B cell (primary cell): ENCODE measurements around the gene PDHB. TPM values are rescaled to one million over a fixed set of nuclear protein-coding genes. Genes with fewer than 3 reads are reported as not detected.

Experiments
- ATAC-seq: fragments of 200-7000 bp; cut with Tn5 transposase; one replicate; pipeline ENCODE4 v1.10.0; 2021; ENCODE audit warnings: low read depth, mild to moderate bottlenecking, moderate number of reproducible peaks, moderate library complexity
- CTCF ChIA-PET: fragments of 350-600 bp; sonication (Branson Sonifier 250); formaldehyde crosslinking; loops from one replicate; lab custom pipeline; 2021; ENCODE audit warnings: antibody characterized with exemption, inconsistent platforms; lab: Charles Lee
- POLR2A ChIA-PET: fragments of 350-600 bp; sonication (Branson Sonifier 250); formaldehyde crosslinking; loops from one replicate; lab custom pipeline; 2021; ENCODE audit warnings: antibody characterized with exemption; lab: Charles Lee
- DNase-seq: peaks from one replicate; pipeline ENCODE4 v3.0.0; 2013
- H2AFZ ChIP-seq: 2 replicates; pipeline ENCODE4 v1.6.1; 2012; ENCODE audit warnings: mild to moderate bottlenecking, low read depth, low read length; ENCODE audit not compliant: insufficient read depth, poor library complexity, severe bottlenecking
- H3K27ac ChIP-seq, 2 donors: 1 replicate in 1 of 2; 2 replicates in 1 of 2; pipeline ENCODE4 v1.5.1; 2012 to 2013; ENCODE audit warnings: low read length in 2 of 2, mild to moderate bottlenecking in 2 of 2, moderate library complexity in 1 of 2
- H3K27me3 ChIP-seq, 4 experiments: fragments of 200-600 bp in 1 of 4; sonication (generic) in 1 of 4; replicated peaks in 1 of 4; 1 replicate in 2 of 4; 2 replicates in 2 of 4; pipeline versions ENCODE4 v1.6.1 to v1.7.0; 2013 to 2016; ENCODE audit warnings: low read length in 3 of 4, mild to moderate bottlenecking in 2 of 4, mixed read lengths in 1 of 4, moderate library complexity in 1 of 4; ENCODE audit not compliant: insufficient read depth in 4 of 4, control insufficient read depth in 3 of 4; ENCODE audit errors: control extremely low read depth in 1 of 4
- H3K36me3 ChIP-seq, 2 experiments: replicated peaks in 1 of 2; 1 replicate in 1 of 2; 2 replicates in 1 of 2; pipeline versions ENCODE4 v1.6.1 to v1.7.1; 2013; ENCODE audit warnings: low read length in 1 of 2; ENCODE audit not compliant: insufficient read depth in 2 of 2, control insufficient read depth in 1 of 2; ENCODE audit errors: control extremely low read depth in 1 of 2, extremely low read depth in 1 of 2
- H3K4me1 ChIP-seq, 2 donors: fragments of 200-600 bp in 1 of 2; sonication (generic) in 1 of 2; 1 replicate in 1 of 2; 2 replicates in 1 of 2; pipeline versions ENCODE4 v1.5.1 to v1.6.1; 2013 to 2017; ENCODE audit warnings: low read length in 2 of 2; ENCODE audit not compliant: control insufficient read depth in 2 of 2, insufficient read depth in 2 of 2
- H3K4me2 ChIP-seq: replicated peaks from 2 replicates; pipeline ENCODE3; 2012; ENCODE audit warnings: mild to moderate bottlenecking, low read depth, low read length; ENCODE audit not compliant: poor library complexity, severe bottlenecking
- H3K4me3 ChIP-seq, 5 experiments: fragments of 200-600 bp in 1 of 5; sonication (generic) in 1 of 5; 1 replicate in 3 of 5; 2 replicates in 2 of 5; pipeline versions ENCODE4 v1.5.1 to v1.7.0; 2011 to 2016; ENCODE audit warnings: low read length in 4 of 5, mild to moderate bottlenecking in 4 of 5, low read depth in 2 of 5, control low read depth in 1 of 5, moderate library complexity in 1 of 5; ENCODE audit not compliant: insufficient read depth in 1 of 5; ENCODE audit errors: control extremely low read depth in 1 of 5, extremely low read depth in 1 of 5
- H3K79me2 ChIP-seq: fragments of 200-600 bp; sonication (generic); one replicate; pipeline ENCODE4 v1.6.0; 2016; ENCODE audit warnings: low read length; ENCODE audit not compliant: control insufficient read depth, insufficient read depth
- H3K9ac ChIP-seq: fragments of 200-600 bp; sonication (generic); 2 replicates; pipeline ENCODE4 v1.6.1; 2017; ENCODE audit warnings: mild to moderate bottlenecking, low read length, moderate library complexity
- H3K9me3 ChIP-seq, 3 donors: one replicate each; pipeline versions ENCODE4 v1.6.1 to v1.7.1; 2013; ENCODE audit warnings: low read length in 2 of 3; ENCODE audit not compliant: control insufficient read depth in 2 of 3, insufficient read depth in 1 of 3; ENCODE audit errors: control extremely low read depth in 1 of 3
- H4K20me1 ChIP-seq: 2 replicates; pipeline ENCODE4 v1.6.0; 2012; ENCODE audit warnings: mild to moderate bottlenecking, low read length; ENCODE audit not compliant: insufficient read depth, control insufficient read depth, poor library complexity, severe bottlenecking
- H3K27ac Mint-ChIP-seq: one replicate; pipeline ENCODE4 v1.8.0; 2021; ENCODE audit warnings: mixed read lengths
- H3K27me3 Mint-ChIP-seq: one replicate; pipeline ENCODE4 v1.8.0; 2021; ENCODE audit warnings: mixed read lengths
- H3K4me1 Mint-ChIP-seq: one replicate; pipeline ENCODE4 v1.8.0; 2021; ENCODE audit warnings: mixed read lengths
- H3K4me3 Mint-ChIP-seq: one replicate; pipeline ENCODE4 v1.8.0; 2021; ENCODE audit warnings: mixed read lengths
- H3K9me3 Mint-ChIP-seq: one replicate; pipeline ENCODE4 v1.8.0; 2022; ENCODE audit warnings: mixed read lengths; ENCODE audit not compliant: insufficient read depth
- CTCF ChIP-seq: fragments of 200-600 bp; IDR thresholded peaks from one replicate; pipeline ENCODE4 v1.8.0; 2022; ENCODE audit warnings: antibody characterized with exemption, mild to moderate bottlenecking
- EZH2 ChIP-seq: IDR thresholded peaks from 2 replicates; pipeline ENCODE4 v1.6.1; 2012; ENCODE audit warnings: borderline replicate concordance, low read depth, mild to moderate bottlenecking, moderate library complexity, low read length; ENCODE audit not compliant: insufficient read depth, poor library complexity, severe bottlenecking
- WGBS: methylation state at CpG from one replicate; pipeline ENCODE4 v1.1.5; 2013; ENCODE audit warnings: missing lambda C conversion rate; ENCODE audit not compliant: insufficient coverage; 5-methylcytosine and 5-hydroxymethylcytosine counted together
- intact Hi-C: fragments of 100-400 bp; cut with micrococcal nuclease; formaldehyde crosslinking; loops from one replicate; pipeline ENCODE4 v1.10.0; 2022
- polyA plus RNA-seq: library from polyadenylated mRNA; depleted of rRNA; stranded (reverse); fragments of >200 nt; gene quantifications from 2 replicates; pipeline ENCODE4 v1.2.3, GENCODE V29; 2012
- total RNA-seq, 2 donors: library from RNA; stranded (reverse); fragments of 120-200 nt in 1 of 2; gene quantifications; 1 replicate in 1 of 2; 2 replicates in 1 of 2; pipeline versions ENCODE4 v1.2.3 to v1.2.4, GENCODE V29; 2013 to 2022

PDHB gene
- total and polyA plus RNA-seq, 2 donors (not counting 1 experiment from before 2014, with no cell fraction given), result 21.7 to 67.2 TPM

GRCh38 chr3:58421004-58421403 lies 12.6 kb downstream of the PDHB start:
- TF ChIP-seq EZH2, result no peak
- TF ChIP-seq CTCF, result no peak
- H3K4me1 ChIP-seq, result peaks cover 6 to 23% of the 10 kb centered on the region in 2 donors
- peak overlapping the region; percentile 15 to 69 for H3K27ac ChIP-seq
- no peaks in the 10 kb centered on the region for H3K27me3 Mint-ChIP-seq
- H3K9me3 ChIP-seq, result no peaks in the 10 kb centered on the region
- DNase-seq (no peak), ATAC-seq (no peak)
- intact Hi-C loops, result no loop called here
- peak overlapping the region; percentile 84 for H3K27ac Mint-ChIP-seq
- no peaks in the 10 kb centered on the region for H3K9me3 Mint-ChIP-seq
- H3K27me3 ChIP-seq, result no peaks in the 10 kb centered on the region
- WGBS, result 80% methylated on average over 5 of the region's 7 CpGs
- H3K4me1 Mint-ChIP-seq, result peaks cover 34% of the 10 kb centered on the region
- H4K20me1 ChIP-seq, result no peaks in the 10 kb centered on the region
- no peak overlapping the region for H2AFZ ChIP-seq
- peaks cover 9% of the 10 kb centered on the region for H3K79me2 ChIP-seq
- H3K4me3 ChIP-seq, result no peak overlapping the region
- H3K4me2 ChIP-seq, result no peak overlapping the region
- peaks cover 16 to 77% of the 10 kb centered on the region in 2 experiments for H3K36me3 ChIP-seq
- no peak overlapping the region for H3K9ac ChIP-seq
- ChIA-PET POLR2A (interaction anchor here (1.2 to 1.6 kb wide), 2 partner anchors 70 to 87 kb away, joined by 3 read pairs; no protein-coding TSS in a partner anchor), CTCF (interaction anchor here (0.6 to 1.4 kb wide), 7 partner anchors 70 to 115 kb away, joined by 3 to 6 read pairs (median 3); partner anchors contain the start of genes HTD2 and RPP14)
- no peak overlapping the region for H3K4me3 Mint-ChIP-seq

GRCh38 chr3:58419780-58420507 lies 13.7 kb downstream of the PDHB start:
- 63% methylated on average over 1 of the region's 7 CpGs for WGBS
- POLR2A ChIA-PET, result interaction anchor here (1.6 kb wide), 1 partner anchor 86 kb away, joined by 3 read pairs; no protein-coding TSS in a partner anchor
- H3K27me3 ChIP-seq, result no peaks in the 10 kb centered on the region
- TF ChIP-seq CTCF (no peak), EZH2 (no peak)
- Mint-ChIP-seq H3K4me1 (peaks cover 37% of the 10 kb centered on the region), H3K4me3 (peak overlapping the region; percentile 54), H3K27ac (peak overlapping the region; percentile 84), H3K9me3 (no peaks in the 10 kb centered on the region), H3K27me3 (no peaks in the 10 kb centered on the region)
- CTCF ChIA-PET, result interaction anchor here (0.7 to 1.3 kb wide), 4 partner anchors 13 to 113 kb away, joined by 3 to 4 read pairs (median 3); no protein-coding TSS in a partner anchor
- no peaks in the 10 kb centered on the region for H3K9me3 ChIP-seq
- H3K4me1 ChIP-seq, result peaks cover 6 to 25% of the 10 kb centered on the region in 2 donors
- no peaks in the 10 kb centered on the region for H4K20me1 ChIP-seq
- H3K4me3 ChIP-seq, result no peak overlapping the region
- no peak for DNase-seq
- H3K79me2 ChIP-seq, result peaks cover 19% of the 10 kb centered on the region
- H3K36me3 ChIP-seq, result peaks cover 17 to 78% of the 10 kb centered on the region in 2 experiments
- intact Hi-C loops, result loop anchor here (2.0 kb wide), 1 partner anchor 13 kb away; the partner anchor contains the start of gene PDHB
- peak overlapping the region; percentile 42 to 69 for H3K27ac ChIP-seq
- no peak overlapping the region for H2AFZ ChIP-seq
- peak; percentile 68 for ATAC-seq
- H3K9ac ChIP-seq, result no peak overlapping the region
- H3K4me2 ChIP-seq, result peak overlapping the region; percentile 7
